Head of caudate nucleus (tissue), 42 donors: Measurements from ENCODE around the gene GJC1.

Experiments used
- DNase-seq, 42 donors: peaks; one replicate each; pipeline versions ENCODE4 v3.0.0 to v3.0.0-alpha.2; 2020 to 2021; ENCODE audit warnings: mixed read lengths in 7 of 42
- intact Hi-C: fragments of 100-400 bp; cut with DNase I; formaldehyde crosslinking; loops from one replicate; pipeline ENCODE4 v1.15.0; 2022

The GJC1 gene

GRCh38 chr17:44829523-44830358 lies at the start of gene GJC1:
Gene GJC1, minus strand, starts transcription at chr17:44830287. Its CDS starts 24,470 bp downstream, at chr17:44805817.
- DNase-seq: peak in 26 of 42 donors; percentile 4 to 60 (median 22)
- intact Hi-C loops: no loop called here

GRCh38 chr17:44879376-44879775 lies 49.3 kb upstream of the GJC1 start:
- no peak for DNase-seq
- intact Hi-C loops: no loop called here

GRCh38 chr17:44878627-44879221 lies 48.6 kb upstream of the GJC1 start:
- intact Hi-C loops: no loop called here
- DNase-seq: peak in 23 of 42 donors; percentile 17 to 76 (median 45)

GRCh38 chr17:44877121-44877520 lies 47.0 kb upstream of the GJC1 start:
- intact Hi-C loops: no loop called here
- DNase-seq: no peak

GRCh38 chr17:44875761-44876160 lies 45.7 kb upstream of the GJC1 start:
- no peak for DNase-seq

GRCh38 chr17:44872131-44872768 lies 42.2 kb upstream of the GJC1 start:
- intact Hi-C loops: no loop called here
- peak in 7 of 42 donors; percentile 4 to 54 (median 16) for DNase-seq

More at GRCh38 chr17:44875761-44876160, 45.7 kb upstream of the GJC1 start:
- intact Hi-C loops: no loop called here

- no peak for DNase-seq
- intact Hi-C loops: no loop called here
Observed at GRCh38 chr17:44871556-44871955, 41.5 kb upstream of the GJC1 start.

- intact Hi-C loops: no loop called here
Observed at GRCh38 chr17:44867841-44868240, 37.8 kb upstream of the GJC1 start.

GRCh38 chr17:44865931-44866330 lies 35.8 kb upstream of the GJC1 start:
- DNase-seq: no peak

More at GRCh38 chr17:44867841-44868240, 37.8 kb upstream of the GJC1 start:
- no peak for DNase-seq

GRCh38 chr17:44865231-44865660 lies 35.2 kb upstream of the GJC1 start:
- intact Hi-C loops: loop anchor here (2.0 kb wide), 1 partner anchor 86 kb away; no protein-coding TSS in a partner anchor
- peak; percentile 29 to 90 (median 72) for DNase-seq

More at GRCh38 chr17:44865931-44866330, 35.8 kb upstream of the GJC1 start:
- intact Hi-C loops: loop anchor here (2.0 kb wide), 1 partner anchor 87 kb away; no protein-coding TSS in a partner anchor

- intact Hi-C loops: loop anchor here (2.0 kb wide), 1 partner anchor 86 kb away; no protein-coding TSS in a partner anchor
- no peak for DNase-seq
Observed at GRCh38 chr17:44864831-44865230, 34.7 kb upstream of the GJC1 start.

GRCh38 chr17:44863061-44863918 lies 33.2 kb upstream of the GJC1 start:
- DNase-seq: no peak
- intact Hi-C loops: no loop called here

GRCh38 chr17:44862278-44862914 lies 32.3 kb upstream of the GJC1 start:
- DNase-seq: no peak
- intact Hi-C loops: no loop called here

- no peak for DNase-seq
- intact Hi-C loops: no loop called here
Observed at GRCh38 chr17:44859701-44860100, 29.6 kb upstream of the GJC1 start.

- intact Hi-C loops: no loop called here
- no peak for DNase-seq
Observed at GRCh38 chr17:44854192-44854591, 24.1 kb upstream of the GJC1 start.

- DNase-seq: no peak
- intact Hi-C loops: no loop called here
Observed at GRCh38 chr17:44850612-44851011, 20.5 kb upstream of the GJC1 start.

- intact Hi-C loops: no loop called here
Observed at GRCh38 chr17:44850025-44850424, 19.9 kb upstream of the GJC1 start.

GRCh38 chr17:44848961-44849489 lies 18.9 kb upstream of the GJC1 start:
- no peak for DNase-seq
- intact Hi-C loops: no loop called here

More at GRCh38 chr17:44850025-44850424, 19.9 kb upstream of the GJC1 start:
- DNase-seq: no peak
